Measurements from ENCODE around the gene SSH2.

Gene SSH2

DNA sequence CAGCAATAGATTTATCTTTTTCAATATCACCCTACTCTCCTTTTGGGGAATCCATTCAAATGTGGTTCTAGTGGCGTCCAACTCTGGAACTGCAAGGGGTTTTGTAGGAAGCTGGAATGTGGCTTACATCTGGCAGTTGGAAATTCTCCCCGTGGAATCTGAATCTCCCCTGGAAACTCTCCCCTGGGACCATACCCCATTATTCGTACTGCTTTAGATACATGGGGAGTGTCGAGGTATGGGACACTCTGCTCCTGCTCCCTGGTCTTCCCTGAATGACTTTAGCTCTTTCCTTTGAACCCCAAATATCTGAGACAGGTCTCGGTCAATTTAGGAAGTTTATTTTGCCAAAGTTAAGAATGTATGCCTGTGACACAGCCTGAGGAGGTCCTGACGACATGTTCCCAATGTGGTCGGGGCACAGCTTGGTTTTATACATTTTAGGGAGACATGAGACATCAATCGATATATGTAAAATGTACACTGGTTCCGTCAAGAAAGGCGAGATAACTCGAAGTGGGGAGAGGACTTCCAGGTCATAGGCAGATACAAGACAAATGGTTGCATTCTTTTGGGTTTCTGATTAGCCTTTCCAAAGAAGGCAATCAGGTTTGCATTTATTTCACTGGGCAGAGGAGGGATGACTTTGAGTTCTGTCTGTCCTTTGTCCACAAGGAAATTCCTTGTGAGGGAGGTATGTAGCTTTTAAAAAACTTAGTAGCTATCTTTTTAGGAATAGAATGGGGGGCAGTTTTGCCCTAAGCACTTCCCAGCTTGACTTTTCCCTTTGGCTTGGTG lies 218.2 kb downstream of the SSH2 start:
- no peak overlapping the region for H3K27ac ChIP-seq (ENCODE audit: extremely low read depth, low read depth, low read length)
- CTCF ChIA-PET, result interaction anchor here (0.6 to 1.4 kb wide), 6 partner anchors 12 to 1677 kb away, joined by 3 to 7 read pairs (median 4); no protein-coding TSS in a partner anchor

More for the DNA sequence above, 218.2 kb downstream of the SSH2 start:
- H3K9me3 ChIP-seq (ENCODE audit: control insufficient read depth, insufficient read depth, low read depth, low read length), result no peaks in the 10 kb centered on the region
- no peaks in the 10 kb centered on the region for H3K36me3 ChIP-seq (ENCODE audit: control insufficient read depth in 2 of 2, insufficient read depth in 1 of 2, low read length in 2 of 2)
- POLR2A ChIA-PET, result interaction anchor here (0.7 to 0.9 kb wide), 2 partner anchors 30 to 50 kb away, joined by 3 read pairs; no protein-coding TSS in a partner anchor
- H3K4me1 ChIP-seq (ENCODE audit: control insufficient read depth, insufficient read depth, low read length), result peaks cover 7% of the 10 kb centered on the region; the same call in 1 of the 2 replicates
- TF ChIP-seq HOXD13 (CRISPR knock-in tag; IDR thresholded peaks at IDR 0.05; ENCODE audit: borderline replicate concordance) (no peak), ZNF211 (tag by site-specific recombination; IDR thresholded peaks at IDR 0.05; ENCODE audit: low read depth) (no peak), ZBTB7A (tag by site-specific recombination; IDR thresholded peaks at IDR 0.05; ENCODE audit: low read depth) (no peak), ZNF514 (tag by site-specific recombination; IDR thresholded peaks at IDR 0.05) (no peak), ZNF571 (tag by site-specific recombination; IDR thresholded peaks at IDR 0.05) (no peak), KLF10 (tag by site-specific recombination; IDR thresholded peaks at IDR 0.05) (no peak), AEBP2 (tag by site-specific recombination; IDR thresholded peaks at IDR 0.05; ENCODE audit: borderline replicate concordance) (no peak), TSHZ1 (tag by site-specific recombination; IDR thresholded peaks at IDR 0.05; ENCODE audit: borderline replicate concordance) (no peak), MEIS1 (CRISPR knock-in tag; IDR thresholded peaks at IDR 0.05; ENCODE audit: borderline replicate concordance) (no peak), ZFP69B (tag by site-specific recombination; IDR thresholded peaks at IDR 0.05) (no peak), ZBTB8A (tag by site-specific recombination; IDR thresholded peaks at IDR 0.05) (no peak), ZNF843 (tag by site-specific recombination; IDR thresholded peaks at IDR 0.05) (no peak), ZNF174 (tag by site-specific recombination; IDR thresholded peaks at IDR 0.05) (no peak), KLF1 (tag by site-specific recombination; IDR thresholded peaks at IDR 0.05) (no peak), ZNF266 (tag by site-specific recombination; IDR thresholded peaks at IDR 0.05; ENCODE audit: low read depth) (no peak), ZNF155 (tag by site-specific recombination; IDR thresholded peaks at IDR 0.05) (no peak), ZNF19 (tag by site-specific recombination; IDR thresholded peaks at IDR 0.05; ENCODE audit: low read depth) (no peak)
- TF ChIP-seq, protein P1, sequence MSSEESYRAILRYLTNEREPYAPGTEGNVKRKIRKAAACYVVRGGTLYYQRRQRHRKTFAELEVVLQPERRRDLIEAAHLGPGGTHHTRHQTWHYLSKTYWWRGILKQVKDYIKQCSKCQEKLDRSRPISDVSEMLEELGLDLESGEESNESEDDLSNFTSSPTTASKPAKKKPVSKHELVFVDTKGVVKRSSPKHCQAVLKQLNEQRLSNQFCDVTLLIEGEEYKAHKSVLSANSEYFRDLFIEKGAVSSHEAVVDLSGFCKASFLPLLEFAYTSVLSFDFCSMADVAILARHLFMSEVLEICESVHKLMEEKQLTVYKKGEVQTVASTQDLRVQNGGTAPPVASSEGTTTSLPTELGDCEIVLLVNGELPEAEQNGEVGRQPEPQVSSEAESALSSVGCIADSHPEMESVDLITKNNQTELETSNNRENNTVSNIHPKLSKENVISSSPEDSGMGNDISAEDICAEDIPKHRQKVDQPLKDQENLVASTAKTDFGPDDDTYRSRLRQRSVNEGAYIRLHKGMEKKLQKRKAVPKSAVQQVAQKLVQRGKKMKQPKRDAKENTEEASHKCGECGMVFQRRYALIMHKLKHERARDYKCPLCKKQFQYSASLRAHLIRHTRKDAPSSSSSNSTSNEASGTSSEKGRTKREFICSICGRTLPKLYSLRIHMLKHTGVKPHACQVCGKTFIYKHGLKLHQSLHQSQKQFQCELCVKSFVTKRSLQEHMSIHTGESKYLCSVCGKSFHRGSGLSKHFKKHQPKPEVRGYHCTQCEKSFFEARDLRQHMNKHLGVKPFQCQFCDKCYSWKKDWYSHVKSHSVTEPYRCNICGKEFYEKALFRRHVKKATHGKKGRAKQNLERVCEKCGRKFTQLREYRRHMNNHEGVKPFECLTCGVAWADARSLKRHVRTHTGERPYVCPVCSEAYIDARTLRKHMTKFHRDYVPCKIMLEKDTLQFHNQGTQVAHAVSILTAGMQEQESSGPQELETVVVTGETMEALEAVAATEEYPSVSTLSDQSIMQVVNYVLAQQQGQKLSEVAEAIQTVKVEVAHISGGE (tag by site-specific recombination; conservative IDR thresholded peaks at IDR 0.05; ENCODE audit: low read depth), result no peak
- TF ChIP-seq, protein P2, sequence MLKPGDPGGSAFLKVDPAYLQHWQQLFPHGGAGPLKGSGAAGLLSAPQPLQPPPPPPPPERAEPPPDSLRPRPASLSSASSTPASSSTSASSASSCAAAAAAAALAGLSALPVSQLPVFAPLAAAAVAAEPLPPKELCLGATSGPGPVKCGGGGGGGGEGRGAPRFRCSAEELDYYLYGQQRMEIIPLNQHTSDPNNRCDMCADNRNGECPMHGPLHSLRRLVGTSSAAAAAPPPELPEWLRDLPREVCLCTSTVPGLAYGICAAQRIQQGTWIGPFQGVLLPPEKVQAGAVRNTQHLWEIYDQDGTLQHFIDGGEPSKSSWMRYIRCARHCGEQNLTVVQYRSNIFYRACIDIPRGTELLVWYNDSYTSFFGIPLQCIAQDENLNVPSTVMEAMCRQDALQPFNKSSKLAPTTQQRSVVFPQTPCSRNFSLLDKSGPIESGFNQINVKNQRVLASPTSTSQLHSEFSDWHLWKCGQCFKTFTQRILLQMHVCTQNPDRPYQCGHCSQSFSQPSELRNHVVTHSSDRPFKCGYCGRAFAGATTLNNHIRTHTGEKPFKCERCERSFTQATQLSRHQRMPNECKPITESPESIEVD (tag by site-specific recombination; IDR thresholded peaks at IDR 0.05), result no peak
- H3K4me3 ChIP-seq (ENCODE audit: low read depth, low read length), result no peak overlapping the region

Data from HEK293 (cell line).